AG09319 (cell line): ENCODE data around the gene RNF123.
A peak's percentile ranks its signal among the peaks of the same experiment; 100 is the strongest.

Source experiments
- DNase-seq: peaks from one replicate; pipeline ENCODE4 v3.0.0-alpha.2; 2010; ENCODE audit warnings: low read depth; ENCODE audit errors: extremely low read depth
- CTCF ChIP-seq: IDR thresholded peaks from 2 replicates; pipeline ENCODE4 v1.5.1; 2011; ENCODE audit warnings: low read depth, mild to moderate bottlenecking, inconsistent platforms, low read length, moderate library complexity

RNF123 gene

GRCh38 chr3:49721896-49722781 lies 32.8 kb downstream of the RNF123 start:
- no peak for TF ChIP-seq CTCF
- no peak for DNase-seq

- TF ChIP-seq CTCF = no peak
These were observed 33.5 kb downstream of the RNF123 start for GRCh38 chr3:49722896-49723295.

GRCh38 chr3:49723296-49723627 lies 33.9 kb downstream of the RNF123 start:
- TF ChIP-seq CTCF = no peak
- DNase-seq = no peak

More at GRCh38 chr3:49722896-49723295, 33.5 kb downstream of the RNF123 start:
- no peak for DNase-seq

- TF ChIP-seq CTCF = no peak
- DNase-seq = peak; percentile 91
These were observed 34.5 kb downstream of the RNF123 start, which contains the start of gene GMPPB for GRCh38 chr3:49723628-49724551. Gene GMPPB, minus strand, starts transcription at chr3:49723951. Its CDS starts 225 bp downstream, at chr3:49723726.

GRCh38 chr3:49724586-49724985 lies 35.2 kb downstream of the RNF123 start:
- DNase-seq = no peak
- no peak for TF ChIP-seq CTCF

- DNase-seq = no peak
- TF ChIP-seq CTCF = no peak
These were observed 36.7 kb downstream of the RNF123 start for GRCh38 chr3:49725906-49726681.
